Coronary artery (tissue), 2 donors: ENCODE data around the gene ZAP70.
"Not testable (repeated sequence)": the region's sequence is repeated elsewhere in the genome, so short reads cannot be mapped to it uniquely, and the experiment has no call there.

Experiments used
- DNase-seq: peaks from one replicate; pipeline ENCODE4 v3.0.0-alpha.2; 2017; ENCODE audit warnings: low spot score
- H3K27ac ChIP-seq, 2 donors: fragments of 200-600 bp; sonication (generic); one replicate each; pipeline ENCODE4 v1.5.1; 2016 to 2019
- H3K4me3 ChIP-seq: fragments of 200-600 bp; sonication (generic); 2 replicates; pipeline ENCODE4 v1.5.1; 2016; ENCODE audit warnings: mild to moderate bottlenecking, moderate library complexity
- CTCF ChIP-seq: fragments of 200-600 bp; sonication (generic); IDR thresholded peaks from one replicate; pipeline ENCODE4 v1.5.1; 2019; ENCODE audit warnings: antibody characterized with exemption

The ZAP70 gene

GRCh38 chr2:97671526-97671925 lies 41.9 kb upstream of the ZAP70 start:
- no peak for DNase-seq
- no peak for TF ChIP-seq CTCF
- Histone ChIP-seq H3K4me3 (no peak overlapping the region), H3K27ac (no peak overlapping the region)

GRCh38 chr2:97672606-97673140 lies 40.7 kb upstream of the ZAP70 start:
- H3K4me3 ChIP-seq, H3K27ac ChIP-seq, DNase-seq: not testable (repeated sequence)

- TF ChIP-seq CTCF: no peak
These were observed 40.0 kb upstream of the ZAP70 start for GRCh38 chr2:97673182-97673914.

GRCh38 chr2:97673915-97674283 lies 39.5 kb upstream of the ZAP70 start:
- no peak for TF ChIP-seq CTCF
- DNase-seq: no peak

More at GRCh38 chr2:97673182-97673914, 40.0 kb upstream of the ZAP70 start:
- Histone ChIP-seq H3K27ac (no peak overlapping the region), H3K4me3 (no peak overlapping the region)
- DNase-seq: no peak

GRCh38 chr2:97675430-97676113 lies 37.8 kb upstream of the ZAP70 start:
- H3K27ac ChIP-seq: no peak overlapping the region
- no peak for DNase-seq
- H3K4me3 ChIP-seq: no peak overlapping the region
- TF ChIP-seq CTCF: no peak

More at GRCh38 chr2:97673915-97674283, 39.5 kb upstream of the ZAP70 start:
- Histone ChIP-seq H3K27ac (no peak overlapping the region), H3K4me3 (no peak overlapping the region)

GRCh38 chr2:97676620-97677019 lies 36.8 kb upstream of the ZAP70 start:
- H3K4me3 ChIP-seq: no peak overlapping the region
- TF ChIP-seq CTCF: no peak
- no peak for DNase-seq
- H3K27ac ChIP-seq: no peak overlapping the region

GRCh38 chr2:97677480-97677879 lies 35.9 kb upstream of the ZAP70 start:
- H3K4me3 ChIP-seq: no peak overlapping the region
- DNase-seq: no peak
- no peak for TF ChIP-seq CTCF
- H3K27ac ChIP-seq: no peak overlapping the region
